K562 (cell line): ENCODE results near the gene ELOVL5. TPM values are rescaled to one million over a fixed set of nuclear protein-coding genes. Genes with fewer than 3 reads are reported as not detected.

Experiments used
- CREBBP ChIP-seq: IDR thresholded peaks from one replicate; pipeline ENCODE4 v1.6.1; 2012; ENCODE audit warnings: low read depth, mild to moderate bottlenecking, control low read depth, inconsistent platforms, low read length
- REST ChIP-seq, 2 experiments: fragments of 450-650 bp; formaldehyde crosslinking in 1 of 2; IDR thresholded peaks; 2 replicates each; pipeline versions ENCODE4 v1.4.0 to v1.6.1; 2014 to 2020; ENCODE audit warnings: mild to moderate bottlenecking in 2 of 2, borderline replicate concordance in 1 of 2, low read depth in 1 of 2
- SNAPC5 ChIP-seq: fragments of 250-450 bp; sonication (Bioruptor Pico); IDR thresholded peaks from 2 replicates; pipeline ENCODE4 v1.8.0; 2021; ENCODE audit warnings: moderate library complexity, mild to moderate bottlenecking, inconsistent platforms
- SNRNP70 ChIP-seq: fragments of 200-400 bp; formaldehyde crosslinking; optimal IDR thresholded peaks from 2 replicates; pipeline ENCODE3; 2017; ENCODE audit warnings: low read depth, low read length
- SREBF1 ChIP-seq: fragments of 150-350 bp; IDR thresholded peaks from 2 replicates; pipeline ENCODE4 v1.6.1; 2014; ENCODE audit warnings: antibody characterized with exemption, low read depth, low read length, borderline replicate concordance
- TCF7L2 ChIP-seq: fragments of 150-350 bp; IDR thresholded peaks from 2 replicates; pipeline ENCODE4 v1.6.1; 2016; ENCODE audit warnings: low read depth, mild to moderate bottlenecking, low read length, moderate library complexity
- ZBED1 ChIP-seq: IDR thresholded peaks from 2 replicates; pipeline ENCODE4 v1.6.1; 2014
- ZNF133 ChIP-seq: fragments of 250-450 bp; sonication (Bioruptor Pico); IDR thresholded peaks from 2 replicates; pipeline ENCODE4 v1.4.0; 2020; ENCODE audit warnings: mild to moderate bottlenecking
- ZNF347 ChIP-seq: fragments of 450-650 bp; formaldehyde crosslinking; IDR thresholded peaks from 2 replicates; pipeline ENCODE4 v1.4.0; 2020; ENCODE audit warnings: low read depth, mild to moderate bottlenecking, moderate library complexity
- ZNF518B ChIP-seq: fragments of 250-450 bp; sonication (Bioruptor Pico); IDR thresholded peaks from 2 replicates; pipeline ENCODE4 v1.5.0; 2021; ENCODE audit warnings: mild to moderate bottlenecking, moderate library complexity
- polyA plus RNA-seq, 8 experiments: library from polyadenylated mRNA; depleted of rRNA in 4 of 8; stranded (reverse) in 5 of 8; unstranded in 3 of 8; fragments of >200 nt; fragmentation: Nextera tagmentation in 2 of 8; fragmentation: Illumina TruSeq in 1 of 8; extraction: Ambion mirVana in 2 of 8; extraction: Trizol in 1 of 8; gene quantifications; 2 replicates each; pipeline versions ENCODE4 v1.2.1 to v1.2.3, GENCODE V29; 2011 to 2014; ENCODE audit warnings: inconsistent platforms in 1 of 8, missing spikeins in 1 of 8
- total RNA-seq, 7 experiments: library from RNA; depleted of rRNA in 6 of 7; stranded (reverse); fragments of >200 nt in 6 of 7; fragmentation: Illumina TruSeq in 2 of 7; extraction: Trizol in 2 of 7; gene quantifications; 2 replicates each; pipeline versions ENCODE4 v1.2.1 to v1.2.3, GENCODE V29; 2011 to 2021; ENCODE audit warnings: low replicate concordance in 1 of 7

ELOVL5 gene
- total and polyA plus RNA-seq, 9 of the 15 experiments (the other 6 are each of a cell fraction or from before 2014, with no cell fraction given): 70.6 to 245 (median 132) TPM

- TF ChIP-seq REST (IDR thresholded peaks at IDR 0.05; ENCODE audit: borderline replicate concordance): no peak
- TF ChIP-seq REST (CRISPR knock-in tag; IDR thresholded peaks at IDR 0.05; ENCODE audit: low read depth): no peak
- TF ChIP-seq ZNF347 (CRISPR knock-in tag): no peak
- TF ChIP-seq SREBF1: no peak
- no peak for TF ChIP-seq TCF7L2
- no peak for TF ChIP-seq CREBBP
- TF ChIP-seq ZNF133 (CRISPR knock-in tag): no peak
- TF ChIP-seq ZNF518B: no peak
- TF ChIP-seq SNAPC5 (CRISPR knock-in tag): no peak
- no peak for TF ChIP-seq SNRNP70
- no peak for TF ChIP-seq ZBED1
These were observed 42.4 kb upstream of the ELOVL5 start (continued) for GRCh38 chr6:53391170-53391569.
